Measurements from ENCODE around the gene PF4V1.

- TF ChIP-seq MYC (IDR thresholded peaks at IDR 0.05; ENCODE audit: low read depth, low read length) (no peak), MYC (CRISPR knock-in tag; IDR thresholded peaks at IDR 0.05; ENCODE audit: borderline replicate concordance, low read depth) (no peak), NFIC (IDR thresholded peaks at IDR 0.05) (no peak), ETV5 (CRISPR knock-in tag; IDR thresholded peaks at IDR 0.05; ENCODE audit: low read depth) (no peak), RCOR1 (IDR thresholded peaks at IDR 0.05; ENCODE audit: borderline replicate concordance in 1 of 2, low read depth in 2 of 2, low read length in 2 of 2) (no peak), MXI1 (IDR thresholded peaks at IDR 0.05; ENCODE audit: low read depth, low read length) (no peak), POLR2A (conservative IDR thresholded peaks at IDR 0.05) (no peak), CTCF (IDR thresholded peaks at IDR 0.05 in 2 of 3, conservative IDR thresholded peaks at IDR 0.05 in 1 of 3; ENCODE audit: insufficient read depth in 2 of 3, low read depth in 1 of 3, low read length in 3 of 3) (no peak)
Observed at GRCh38 chr4:73875401-73875800, 22.3 kb downstream of the PF4V1 start.
